ENCODE data around the gene ZNF222.

The ZNF222 gene

GRCh38 chr19:44025217-44025936, at the start of gene ZNF222:
Gene ZNF222 (plus strand): TSS chr19:44025379. CDS start chr19:44025437, 58 bp downstream.
- no peak within 1 kb of the TSS for H3K27ac ChIP-seq (ENCODE audit: low read length)

GRCh38 chr19:43976732-43977131, 48.4 kb upstream of the ZNF222 start:
- Histone ChIP-seq H3K9me3 (ENCODE audit: insufficient read depth, low read depth, low read length) (peaks cover 94% of the 10 kb centered on the region), H3K4me1 (ENCODE audit: insufficient read depth, low read length) (no peaks in the 10 kb centered on the region), H3K36me3 (ENCODE audit: insufficient read depth, low read depth, low read length) (no peaks in the 10 kb centered on the region), H3K4me3 (ENCODE audit: low read length) (no peak overlapping the region), H3K9ac (ENCODE audit: low read depth, low read length) (no peak overlapping the region), H3K27ac (ENCODE audit: low read length) (no peak overlapping the region), H3K27me3 (ENCODE audit: insufficient read depth, low read length) (no peaks in the 10 kb centered on the region)

More at GRCh38 chr19:44025217-44025936, at the start of gene ZNF222:
- H3K27me3 ChIP-seq (ENCODE audit: insufficient read depth, low read length), result no peaks in the 10 kb centered on the region; the same call in 1 of the 2 replicates
- H3K4me1 ChIP-seq (ENCODE audit: insufficient read depth, low read length), result no peaks in the 10 kb centered on the region
- H3K9me3 ChIP-seq (ENCODE audit: insufficient read depth, low read depth, low read length), result peaks cover 31% of the 10 kb centered on the region
- H3K36me3 ChIP-seq (ENCODE audit: insufficient read depth, low read depth, low read length), result peaks cover 36% of the 10 kb centered on the region
- peak within 1 kb of the TSS; percentile 99 for H3K4me3 ChIP-seq (ENCODE audit: low read length)
- peak within 1 kb of the TSS; percentile 84 for H3K9ac ChIP-seq (ENCODE audit: low read depth, low read length)

- no peak overlapping the region for H3K27ac ChIP-seq (ENCODE audit: low read length)
- peaks cover 29% of the 10 kb centered on the region for H3K9me3 ChIP-seq (ENCODE audit: insufficient read depth, low read depth, low read length)
- H3K36me3 ChIP-seq (ENCODE audit: insufficient read depth, low read depth, low read length), result peaks cover 2% of the 10 kb centered on the region; the same call in 1 of the 2 replicates
- H3K27me3 ChIP-seq (ENCODE audit: insufficient read depth, low read length), result no peaks in the 10 kb centered on the region
- no peaks in the 10 kb centered on the region; the same call in 1 of the 2 replicates for H3K4me1 ChIP-seq (ENCODE audit: insufficient read depth, low read length)
- H3K4me3 ChIP-seq (ENCODE audit: low read length), result peak overlapping the region; percentile 37; the same call in 1 of the 2 replicates
- H3K9ac ChIP-seq (ENCODE audit: low read depth, low read length), result no peak overlapping the region
Measured at GRCh38 chr19:43983544-43983911, 41.7 kb upstream of the ZNF222 start.

GRCh38 chr19:43983912-43984686, 41.1 kb upstream of the ZNF222 start, which contains the start of gene ZNF155:
Gene ZNF155 (plus strand): TSS chr19:43984188. CDS start chr19:43988544, 4,356 bp downstream.
- Histone ChIP-seq H3K9ac (ENCODE audit: low read depth, low read length) (peak within 1 kb of the TSS; percentile 77; the same call in 1 of the 2 replicates), H3K9me3 (ENCODE audit: insufficient read depth, low read depth, low read length) (peaks cover 23% of the 10 kb centered on the region), H3K4me1 (ENCODE audit: insufficient read depth, low read length) (no peaks in the 10 kb centered on the region; the same call in 1 of the 2 replicates), H3K4me3 (ENCODE audit: low read length) (peak within 1 kb of the TSS; percentile 94), H3K36me3 (ENCODE audit: insufficient read depth, low read depth, low read length) (peaks cover 7% of the 10 kb centered on the region; the same call in 1 of the 2 replicates), H3K27me3 (ENCODE audit: insufficient read depth, low read length) (no peaks in the 10 kb centered on the region), H3K27ac (ENCODE audit: low read length) (no peak within 1 kb of the TSS)

GRCh38 chr19:43984687-43985000, 40.5 kb upstream of the ZNF222 start:
- H3K4me3 ChIP-seq (ENCODE audit: low read length), result peak overlapping the region; percentile 94
- H3K27me3 ChIP-seq (ENCODE audit: insufficient read depth, low read length), result no peaks in the 10 kb centered on the region
- H3K9ac ChIP-seq (ENCODE audit: low read depth, low read length), result peak overlapping the region; percentile 77; the same call in 1 of the 2 replicates
- no peaks in the 10 kb centered on the region; the same call in 1 of the 2 replicates for H3K4me1 ChIP-seq (ENCODE audit: insufficient read depth, low read length)
- H3K27ac ChIP-seq (ENCODE audit: low read length), result no peak overlapping the region
- peaks cover 13% of the 10 kb centered on the region for H3K36me3 ChIP-seq (ENCODE audit: insufficient read depth, low read depth, low read length)
- peaks cover 22% of the 10 kb centered on the region for H3K9me3 ChIP-seq (ENCODE audit: insufficient read depth, low read depth, low read length)

GRCh38 chr19:43997631-43998290, 27.4 kb upstream of the ZNF222 start:
- Histone ChIP-seq H3K4me1 (ENCODE audit: insufficient read depth, low read length) (no peaks in the 10 kb centered on the region), H3K27me3 (ENCODE audit: insufficient read depth, low read length) (no peaks in the 10 kb centered on the region), H3K9me3 (ENCODE audit: insufficient read depth, low read depth, low read length) (peaks cover 16% of the 10 kb centered on the region; the same call in 1 of the 2 replicates), H3K9ac (ENCODE audit: low read depth, low read length) (no peak overlapping the region), H3K36me3 (ENCODE audit: insufficient read depth, low read depth, low read length) (peaks cover 36% of the 10 kb centered on the region), H3K4me3 (ENCODE audit: low read length) (no peak overlapping the region), H3K27ac (ENCODE audit: low read length) (no peak overlapping the region)

GRCh38 chr19:44002212-44002565, 23.0 kb upstream of the ZNF222 start:
- Histone ChIP-seq H3K36me3 (ENCODE audit: insufficient read depth, low read depth, low read length) (no peaks in the 10 kb centered on the region), H3K4me1 (ENCODE audit: insufficient read depth, low read length) (no peaks in the 10 kb centered on the region), H3K27ac (ENCODE audit: low read length) (no peak overlapping the region), H3K4me3 (ENCODE audit: low read length) (peak overlapping the region; percentile 93), H3K9ac (ENCODE audit: low read depth, low read length) (peak overlapping the region; percentile 70), H3K9me3 (ENCODE audit: insufficient read depth, low read depth, low read length) (peaks cover 26% of the 10 kb centered on the region; the same call in 1 of the 2 replicates), H3K27me3 (ENCODE audit: insufficient read depth, low read length) (no peaks in the 10 kb centered on the region)

GRCh38 chr19:44002566-44003460, 22.4 kb upstream of the ZNF222 start, which contains the start of gene ZNF230:
Gene ZNF230 (plus strand): TSS chr19:44002957. CDS start chr19:44007079, 4,122 bp downstream.
- H3K9ac ChIP-seq (ENCODE audit: low read depth, low read length), result peak within 1 kb of the TSS; percentile 70
- peaks cover 31% of the 10 kb centered on the region; the same call in 1 of the 2 replicates for H3K9me3 ChIP-seq (ENCODE audit: insufficient read depth, low read depth, low read length)
- H3K27me3 ChIP-seq (ENCODE audit: insufficient read depth, low read length), result no peaks in the 10 kb centered on the region
- no peak within 1 kb of the TSS for H3K27ac ChIP-seq (ENCODE audit: low read length)
- peak within 1 kb of the TSS; percentile 93 for H3K4me3 ChIP-seq (ENCODE audit: low read length)
- no peaks in the 10 kb centered on the region for H3K4me1 ChIP-seq (ENCODE audit: insufficient read depth, low read length)
- 0 out of 2 replicates have a peak, but pooled peaks cover under 1% of the 10 kb centered on the region for H3K36me3 ChIP-seq (ENCODE audit: insufficient read depth, low read depth, low read length)

GRCh38 chr19:44003461-44004009, 21.6 kb upstream of the ZNF222 start:
- Histone ChIP-seq H3K36me3 (ENCODE audit: insufficient read depth, low read depth, low read length) (peaks cover 7% of the 10 kb centered on the region), H3K27ac (ENCODE audit: low read length) (no peak overlapping the region), H3K9me3 (ENCODE audit: insufficient read depth, low read depth, low read length) (peaks cover 35% of the 10 kb centered on the region; the same call in 1 of the 2 replicates), H3K4me1 (ENCODE audit: insufficient read depth, low read length) (no peaks in the 10 kb centered on the region), H3K4me3 (ENCODE audit: low read length) (peak overlapping the region; percentile 93), H3K9ac (ENCODE audit: low read depth, low read length) (peak overlapping the region; percentile 70; the same call in 1 of the 2 replicates), H3K27me3 (ENCODE audit: insufficient read depth, low read length) (no peaks in the 10 kb centered on the region)

- Histone ChIP-seq H3K9ac (ENCODE audit: low read depth, low read length) (no peak overlapping the region), H3K27me3 (ENCODE audit: insufficient read depth, low read length) (no peaks in the 10 kb centered on the region), H3K9me3 (ENCODE audit: insufficient read depth, low read depth, low read length) (peaks cover 52% of the 10 kb centered on the region), H3K27ac (ENCODE audit: low read length) (no peak overlapping the region), H3K4me1 (ENCODE audit: insufficient read depth, low read length) (no peaks in the 10 kb centered on the region), H3K36me3 (ENCODE audit: insufficient read depth, low read depth, low read length) (peaks cover 32% of the 10 kb centered on the region), H3K4me3 (ENCODE audit: low read length) (no peak overlapping the region)
Measured at GRCh38 chr19:44005973-44006372, 19.2 kb upstream of the ZNF222 start.

Data from iPS-20b (cell line).